Liver (tissue), 9 donors: Measurements from ENCODE around the gene TRUB2. TPM values are rescaled to one million over a fixed set of nuclear protein-coding genes. Genes with fewer than 3 reads are reported as not detected.

Experiments used
- DNase-seq: peaks from one replicate; pipeline ENCODE4 v3.0.0-alpha.2; 2017; ENCODE audit warnings: low spot score
- H3K27ac ChIP-seq, 2 donors: one replicate each; pipeline ENCODE4 v1.7.0; 2013; ENCODE audit warnings: inconsistent platforms in 2 of 2, low read length in 2 of 2, control low read depth in 1 of 2, low read depth in 1 of 2, mild to moderate bottlenecking in 1 of 2
- H3K27me3 ChIP-seq, 4 donors: one replicate each; pipeline versions ENCODE4 v1.6.1 to v1.7.0; 2013; ENCODE audit warnings: low read length in 3 of 4, inconsistent platforms in 1 of 4, mild to moderate bottlenecking in 1 of 4, moderate library complexity in 1 of 4; ENCODE audit not compliant: control insufficient read depth in 4 of 4, insufficient read depth in 4 of 4
- H3K36me3 ChIP-seq, 4 donors: one replicate each; pipeline versions ENCODE4 v1.6.1 to v1.7.0; 2013; ENCODE audit warnings: low read length in 3 of 4, mild to moderate bottlenecking in 3 of 4, low read depth in 1 of 4, moderate library complexity in 1 of 4; ENCODE audit not compliant: control insufficient read depth in 4 of 4, insufficient read depth in 3 of 4
- H3K4me1 ChIP-seq, 4 donors: one replicate each; pipeline versions ENCODE4 v1.6.1 to v1.7.0; 2013; ENCODE audit warnings: low read length in 3 of 4, mild to moderate bottlenecking in 3 of 4, moderate library complexity in 1 of 4; ENCODE audit not compliant: control insufficient read depth in 4 of 4, insufficient read depth in 4 of 4
- H3K4me3 ChIP-seq, 3 donors: one replicate each; pipeline versions ENCODE4 v1.6.1 to v1.7.0; 2013; ENCODE audit warnings: low read length in 3 of 3, control low read depth in 1 of 3, low read depth in 1 of 3, mild to moderate bottlenecking in 1 of 3
- H3K9ac ChIP-seq, 2 donors: one replicate each; pipeline ENCODE4 v1.7.0; 2013; ENCODE audit warnings: low read length in 2 of 2, mild to moderate bottlenecking in 2 of 2, moderate library complexity in 2 of 2, control low read depth in 1 of 2, low read depth in 1 of 2
- H3K9me3 ChIP-seq, 4 donors: one replicate each; pipeline versions ENCODE4 v1.6.1 to v1.7.0; 2013; ENCODE audit warnings: low read length in 3 of 4; ENCODE audit not compliant: control insufficient read depth in 4 of 4
- EGR1 ChIP-seq, 2 donors: IDR thresholded peaks; 2 replicates each; pipeline ENCODE4 v1.6.1; 2016 to 2018; ENCODE audit warnings: antibody characterized with exemption in 2 of 2, low read depth in 2 of 2
- FOXA1 ChIP-seq: IDR thresholded peaks from 2 replicates; pipeline ENCODE4 v1.6.1; 2016; ENCODE audit warnings: antibody characterized with exemption
- FOXA2 ChIP-seq: IDR thresholded peaks from 2 replicates; pipeline ENCODE4 v1.6.1; 2016; ENCODE audit warnings: antibody characterized with exemption
- GABPA ChIP-seq, 2 donors: IDR thresholded peaks in 1 of 2; conservative IDR thresholded peaks in 1 of 2; 2 replicates each; pipeline ENCODE4 v1.6.1; 2016; ENCODE audit warnings: antibody characterized with exemption in 2 of 2, mild to moderate bottlenecking in 1 of 2, moderate library complexity in 1 of 2
- HNF4A ChIP-seq, 2 donors: conservative IDR thresholded peaks; 2 replicates each; pipeline ENCODE4 v1.6.1; 2016; ENCODE audit warnings: antibody characterized with exemption in 2 of 2, mild to moderate bottlenecking in 2 of 2
- HNF4G ChIP-seq: IDR thresholded peaks from 2 replicates; pipeline ENCODE4 v1.6.1; 2016; ENCODE audit warnings: antibody characterized with exemption
- JUND ChIP-seq, 2 donors: IDR thresholded peaks; 2 replicates each; pipeline ENCODE4 v1.6.1; 2016; ENCODE audit warnings: antibody characterized with exemption in 2 of 2
- NR2F2 ChIP-seq: IDR thresholded peaks from 2 replicates; pipeline ENCODE4 v1.6.1; 2016; ENCODE audit warnings: antibody characterized with exemption
- RAD21 ChIP-seq, 2 donors: IDR thresholded peaks; 2 replicates each; pipeline ENCODE4 v1.6.1; 2016; ENCODE audit warnings: antibody characterized with exemption in 2 of 2, mild to moderate bottlenecking in 2 of 2
- RXRA ChIP-seq, 2 donors: IDR thresholded peaks; 2 replicates each; pipeline ENCODE4 v1.6.1; 2017 to 2018; ENCODE audit warnings: antibody characterized with exemption in 2 of 2, mild to moderate bottlenecking in 1 of 2
- SP1 ChIP-seq: IDR thresholded peaks from 2 replicates; pipeline ENCODE4 v1.6.1; 2018; ENCODE audit warnings: antibody characterized with exemption, mild to moderate bottlenecking
- YY1 ChIP-seq: IDR thresholded peaks from 2 replicates; pipeline ENCODE4 v1.6.1; 2016; ENCODE audit warnings: antibody characterized with exemption, mild to moderate bottlenecking
- WGBS: extraction: QIAGEN DNeasy Blood & Tissue Kit; methylation state at CpG from one replicate; pipeline ENCODE4 v1.1.7; 2013; 5-methylcytosine and 5-hydroxymethylcytosine counted together
- polyA plus RNA-seq, 2 donors: library from polyadenylated mRNA; stranded (reverse) in 1 of 2; unstranded in 1 of 2; fragments of 200-250 nt in 1 of 2; fragments of >200 nt in 1 of 2; fragmentation: Nextera tagmentation in 1 of 2; extraction: Ambion mirVana in 1 of 2; gene quantifications; one replicate each; pipeline versions ENCODE4 v1.2.1 to v1.2.3, GENCODE V29; 2013 to 2015
- total RNA-seq, 2 donors: library from RNA; depleted of rRNA; stranded (reverse); fragments of >200 nt; gene quantifications; one replicate each; pipeline ENCODE4 v1.2.3, GENCODE V29; 2014
- TF ChIP-seq, protein P1 (sequence below): IDR thresholded peaks from 2 replicates; pipeline ENCODE4 v1.6.1; 2016; ENCODE audit warnings: antibody characterized with exemption, mild to moderate bottlenecking
- TF ChIP-seq, protein P2 (sequence below): fragments of 150-350 bp; IDR thresholded peaks from 2 replicates; pipeline ENCODE4 v1.5.1; 2017; ENCODE audit warnings: improper control_type of control experiment, low read depth, low read length; ENCODE audit not compliant: missing input control
- TF ChIP-seq, protein P3 (sequence below): IDR thresholded peaks from 2 replicates; pipeline ENCODE4 v1.6.1; 2016; ENCODE audit warnings: antibody characterized with exemption
- TF ChIP-seq, protein P4 (sequence below): IDR thresholded peaks from 2 replicates; pipeline ENCODE4 v1.6.1; 2016; ENCODE audit warnings: antibody characterized with exemption
- donor health status: healthy.
- donor health status: healthy.
- donor health status: healthy.
- donor health status: healthy.
- donor health status: healthy.

The TRUB2 gene
- total and polyA plus RNA-seq, 4 donors = 12.7 to 35.8 (median 19.4) TPM

DNA sequence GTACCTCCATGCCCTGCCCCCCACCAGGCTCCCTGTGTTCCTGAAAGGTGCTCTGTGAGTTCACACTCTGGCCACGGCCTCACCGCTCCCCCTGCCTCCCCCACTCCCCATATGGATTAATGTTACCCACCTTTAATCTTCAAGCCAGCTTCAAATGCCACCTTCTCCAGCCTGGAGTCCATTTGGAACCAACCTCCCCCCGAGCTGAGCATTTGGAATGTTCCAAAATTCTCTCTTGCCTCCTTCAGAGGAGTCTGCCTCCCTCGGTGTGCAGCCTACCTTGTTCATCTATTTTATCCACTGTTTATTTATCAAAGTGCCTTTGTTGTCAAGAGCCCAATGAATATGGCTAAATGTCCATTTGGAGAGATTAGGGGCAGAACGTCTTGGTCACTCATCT, 50.7 kb downstream of the TRUB2 start:
- no peaks in the 10 kb centered on the region for H3K9me3 ChIP-seq
- WGBS = 92% methylated on average over 5 of the region's 5 CpGs
- TF ChIP-seq FOXA1 (no peak), RAD21 (IDR thresholded peaks at IDR 0.05) (no peak), HNF4A (conservative IDR thresholded peaks at IDR 0.05) (no peak), EGR1 (IDR thresholded peaks at IDR 0.05; ENCODE audit: low read depth in 2 of 2) (no peak), FOXA2 (no peak), YY1 (no peak), NR2F2 (no peak), JUND (IDR thresholded peaks at IDR 0.05) (no peak)
- TF ChIP-seq, protein P1, sequence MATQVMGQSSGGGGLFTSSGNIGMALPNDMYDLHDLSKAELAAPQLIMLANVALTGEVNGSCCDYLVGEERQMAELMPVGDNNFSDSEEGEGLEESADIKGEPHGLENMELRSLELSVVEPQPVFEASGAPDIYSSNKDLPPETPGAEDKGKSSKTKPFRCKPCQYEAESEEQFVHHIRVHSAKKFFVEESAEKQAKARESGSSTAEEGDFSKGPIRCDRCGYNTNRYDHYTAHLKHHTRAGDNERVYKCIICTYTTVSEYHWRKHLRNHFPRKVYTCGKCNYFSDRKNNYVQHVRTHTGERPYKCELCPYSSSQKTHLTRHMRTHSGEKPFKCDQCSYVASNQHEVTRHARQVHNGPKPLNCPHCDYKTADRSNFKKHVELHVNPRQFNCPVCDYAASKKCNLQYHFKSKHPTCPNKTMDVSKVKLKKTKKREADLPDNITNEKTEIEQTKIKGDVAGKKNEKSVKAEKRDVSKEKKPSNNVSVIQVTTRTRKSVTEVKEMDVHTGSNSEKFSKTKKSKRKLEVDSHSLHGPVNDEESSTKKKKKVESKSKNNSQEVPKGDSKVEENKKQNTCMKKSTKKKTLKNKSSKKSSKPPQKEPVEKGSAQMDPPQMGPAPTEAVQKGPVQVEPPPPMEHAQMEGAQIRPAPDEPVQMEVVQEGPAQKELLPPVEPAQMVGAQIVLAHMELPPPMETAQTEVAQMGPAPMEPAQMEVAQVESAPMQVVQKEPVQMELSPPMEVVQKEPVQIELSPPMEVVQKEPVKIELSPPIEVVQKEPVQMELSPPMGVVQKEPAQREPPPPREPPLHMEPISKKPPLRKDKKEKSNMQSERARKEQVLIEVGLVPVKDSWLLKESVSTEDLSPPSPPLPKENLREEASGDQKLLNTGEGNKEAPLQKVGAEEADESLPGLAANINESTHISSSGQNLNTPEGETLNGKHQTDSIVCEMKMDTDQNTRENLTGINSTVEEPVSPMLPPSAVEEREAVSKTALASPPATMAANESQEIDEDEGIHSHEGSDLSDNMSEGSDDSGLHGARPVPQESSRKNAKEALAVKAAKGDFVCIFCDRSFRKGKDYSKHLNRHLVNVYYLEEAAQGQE = no peak
- TF ChIP-seq, protein P2, sequence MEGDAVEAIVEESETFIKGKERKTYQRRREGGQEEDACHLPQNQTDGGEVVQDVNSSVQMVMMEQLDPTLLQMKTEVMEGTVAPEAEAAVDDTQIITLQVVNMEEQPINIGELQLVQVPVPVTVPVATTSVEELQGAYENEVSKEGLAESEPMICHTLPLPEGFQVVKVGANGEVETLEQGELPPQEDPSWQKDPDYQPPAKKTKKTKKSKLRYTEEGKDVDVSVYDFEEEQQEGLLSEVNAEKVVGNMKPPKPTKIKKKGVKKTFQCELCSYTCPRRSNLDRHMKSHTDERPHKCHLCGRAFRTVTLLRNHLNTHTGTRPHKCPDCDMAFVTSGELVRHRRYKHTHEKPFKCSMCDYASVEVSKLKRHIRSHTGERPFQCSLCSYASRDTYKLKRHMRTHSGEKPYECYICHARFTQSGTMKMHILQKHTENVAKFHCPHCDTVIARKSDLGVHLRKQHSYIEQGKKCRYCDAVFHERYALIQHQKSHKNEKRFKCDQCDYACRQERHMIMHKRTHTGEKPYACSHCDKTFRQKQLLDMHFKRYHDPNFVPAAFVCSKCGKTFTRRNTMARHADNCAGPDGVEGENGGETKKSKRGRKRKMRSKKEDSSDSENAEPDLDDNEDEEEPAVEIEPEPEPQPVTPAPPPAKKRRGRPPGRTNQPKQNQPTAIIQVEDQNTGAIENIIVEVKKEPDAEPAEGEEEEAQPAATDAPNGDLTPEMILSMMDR = no peak
- H3K36me3 ChIP-seq = peaks cover 9 to 36% (median 17%) of the 10 kb centered on the region in 4 donors
- H3K27me3 ChIP-seq = no peaks in the 10 kb centered on the region
- no peak overlapping the region for H3K27ac ChIP-seq
- H3K4me1 ChIP-seq = peaks cover 7 to 15% (median 12%) of the 10 kb centered on the region in 4 donors
- no peak overlapping the region for H3K9ac ChIP-seq
- no peak for DNase-seq
- no peak overlapping the region for H3K4me3 ChIP-seq

DNA sequence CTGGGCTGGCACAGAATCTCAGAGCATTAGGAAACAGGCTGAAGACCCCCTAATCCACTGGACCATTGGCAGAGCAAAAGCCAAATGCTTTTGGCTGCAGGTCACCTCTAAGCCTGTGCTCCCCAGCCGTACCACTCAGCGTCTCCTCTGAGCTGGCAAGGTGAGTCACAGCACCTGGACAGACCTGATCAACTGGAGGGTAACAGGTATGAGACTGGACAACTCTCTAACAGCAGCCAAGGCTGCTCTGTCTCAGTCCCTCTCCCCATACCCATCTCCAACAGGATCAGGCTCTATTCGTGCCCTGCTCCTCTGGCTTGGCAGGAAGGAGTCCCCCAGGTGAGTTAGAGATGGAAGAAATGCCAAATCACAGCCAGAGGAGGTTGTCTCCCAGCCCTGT, 51.1 kb downstream of the TRUB2 start:
- no peaks in the 10 kb centered on the region for H3K27me3 ChIP-seq
- H3K27ac ChIP-seq = no peak overlapping the region
- peaks cover 10 to 40% (median 19%) of the 10 kb centered on the region in 4 donors for H3K36me3 ChIP-seq
- H3K9me3 ChIP-seq = no peaks in the 10 kb centered on the region
- no peak for DNase-seq
- no peak overlapping the region for H3K4me3 ChIP-seq
- 93% methylated on average over 3 of the region's 3 CpGs for WGBS
- peaks cover 7 to 11% (median 10%) of the 10 kb centered on the region in 4 donors for H3K4me1 ChIP-seq
- TF ChIP-seq HNF4G (no peak), RXRA (IDR thresholded peaks at IDR 0.05) (no peak), SP1 (no peak), HNF4A (conservative IDR thresholded peaks at IDR 0.05) (no peak), GABPA (IDR thresholded peaks at IDR 0.05 in 1 of 2, conservative IDR thresholded peaks at IDR 0.05 in 1 of 2) (no peak), JUND (IDR thresholded peaks at IDR 0.05) (no peak)
- TF ChIP-seq, protein P3, sequence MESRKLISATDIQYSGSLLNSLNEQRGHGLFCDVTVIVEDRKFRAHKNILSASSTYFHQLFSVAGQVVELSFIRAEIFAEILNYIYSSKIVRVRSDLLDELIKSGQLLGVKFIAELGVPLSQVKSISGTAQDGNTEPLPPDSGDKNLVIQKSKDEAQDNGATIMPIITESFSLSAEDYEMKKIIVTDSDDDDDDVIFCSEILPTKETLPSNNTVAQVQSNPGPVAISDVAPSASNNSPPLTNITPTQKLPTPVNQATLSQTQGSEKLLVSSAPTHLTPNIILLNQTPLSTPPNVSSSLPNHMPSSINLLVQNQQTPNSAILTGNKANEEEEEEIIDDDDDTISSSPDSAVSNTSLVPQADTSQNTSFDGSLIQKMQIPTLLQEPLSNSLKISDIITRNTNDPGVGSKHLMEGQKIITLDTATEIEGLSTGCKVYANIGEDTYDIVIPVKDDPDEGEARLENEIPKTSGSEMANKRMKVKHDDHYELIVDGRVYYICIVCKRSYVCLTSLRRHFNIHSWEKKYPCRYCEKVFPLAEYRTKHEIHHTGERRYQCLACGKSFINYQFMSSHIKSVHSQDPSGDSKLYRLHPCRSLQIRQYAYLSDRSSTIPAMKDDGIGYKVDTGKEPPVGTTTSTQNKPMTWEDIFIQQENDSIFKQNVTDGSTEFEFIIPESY = no peak
- TF ChIP-seq, protein P4, sequence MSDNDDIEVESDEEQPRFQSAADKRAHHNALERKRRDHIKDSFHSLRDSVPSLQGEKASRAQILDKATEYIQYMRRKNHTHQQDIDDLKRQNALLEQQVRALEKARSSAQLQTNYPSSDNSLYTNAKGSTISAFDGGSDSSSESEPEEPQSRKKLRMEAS = no peak
- no peak overlapping the region for H3K9ac ChIP-seq
